Tibial nerve (tissue), 4 donors: Measurements from ENCODE around the gene CCL24.

ENCODE experiments used
- EP300 ChIP-seq, 2 donors: sonication (generic); formaldehyde crosslinking; IDR thresholded peaks; one replicate each; pipeline ENCODE4 v1.6.1; 2017; ENCODE audit warnings: antibody characterized with exemption in 2 of 2, mild to moderate bottlenecking in 1 of 2
- TF ChIP-seq, protein P1 (sequence below), 5 experiments: fragments of 200-600 bp in 3 of 5; fragments of 450-650 bp in 2 of 5; sonication (generic) in 3 of 5; IDR thresholded peaks; one replicate each; pipeline ENCODE4 v1.5.1; 2016 to 2019; ENCODE audit warnings: antibody characterized with exemption in 5 of 5, mild to moderate bottlenecking in 3 of 5, moderate library complexity in 2 of 5

- TF ChIP-seq EP300 (IDR thresholded peaks at IDR 0.05) = no peak
- TF ChIP-seq, protein P1, sequence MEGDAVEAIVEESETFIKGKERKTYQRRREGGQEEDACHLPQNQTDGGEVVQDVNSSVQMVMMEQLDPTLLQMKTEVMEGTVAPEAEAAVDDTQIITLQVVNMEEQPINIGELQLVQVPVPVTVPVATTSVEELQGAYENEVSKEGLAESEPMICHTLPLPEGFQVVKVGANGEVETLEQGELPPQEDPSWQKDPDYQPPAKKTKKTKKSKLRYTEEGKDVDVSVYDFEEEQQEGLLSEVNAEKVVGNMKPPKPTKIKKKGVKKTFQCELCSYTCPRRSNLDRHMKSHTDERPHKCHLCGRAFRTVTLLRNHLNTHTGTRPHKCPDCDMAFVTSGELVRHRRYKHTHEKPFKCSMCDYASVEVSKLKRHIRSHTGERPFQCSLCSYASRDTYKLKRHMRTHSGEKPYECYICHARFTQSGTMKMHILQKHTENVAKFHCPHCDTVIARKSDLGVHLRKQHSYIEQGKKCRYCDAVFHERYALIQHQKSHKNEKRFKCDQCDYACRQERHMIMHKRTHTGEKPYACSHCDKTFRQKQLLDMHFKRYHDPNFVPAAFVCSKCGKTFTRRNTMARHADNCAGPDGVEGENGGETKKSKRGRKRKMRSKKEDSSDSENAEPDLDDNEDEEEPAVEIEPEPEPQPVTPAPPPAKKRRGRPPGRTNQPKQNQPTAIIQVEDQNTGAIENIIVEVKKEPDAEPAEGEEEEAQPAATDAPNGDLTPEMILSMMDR (IDR thresholded peaks at IDR 0.05) = no peak
Observed at GRCh38 chr7:75858410-75858809, 44.8 kb upstream of the CCL24 start.
